HEK293 (cell line): ENCODE results near the gene PCDH9.

Experiments
- CTCF ChIA-PET: fragments of 350-600 bp; formaldehyde crosslinking; extraction: SDS; loops from one replicate; lab custom pipeline; 2021; ENCODE audit warnings: antibody characterized with exemption; lab: Yijun Ruan, JAX
- POLR2A ChIA-PET: fragments of 300-600 bp; formaldehyde crosslinking; extraction: SDS; loops from one replicate; lab custom pipeline; 2020; ENCODE audit warnings: antibody characterized with exemption, inconsistent platforms; lab: Yijun Ruan, JAX
- H3K27ac ChIP-seq: fragments of 200-500 bp; sonication (Bioruptor generic); 2 replicates; pipeline ENCODE4 v1.5.1; 2014; ENCODE audit warnings: low read depth, low read length, control low read depth, inconsistent platforms; ENCODE audit errors: extremely low read depth
- H3K36me3 ChIP-seq, 2 experiments: fragments of 200-500 bp in 1 of 2; sonication (Bioruptor generic) in 1 of 2; 1 replicate in 1 of 2; 2 replicates in 1 of 2; pipeline ENCODE4 v1.5.1; 2014 to 2017; ENCODE audit warnings: inconsistent platforms in 2 of 2, low read length in 2 of 2; ENCODE audit not compliant: control insufficient read depth in 2 of 2, insufficient read depth in 1 of 2
- H3K4me1 ChIP-seq: fragments of 200-500 bp; sonication (Bioruptor generic); 2 replicates; pipeline ENCODE4 v1.5.1; 2014; ENCODE audit warnings: mild to moderate bottlenecking, low read length, inconsistent platforms; ENCODE audit not compliant: control insufficient read depth, insufficient read depth
- H3K4me3 ChIP-seq: 2 replicates; pipeline ENCODE4 v1.5.1; 2011; ENCODE audit warnings: low read depth, mild to moderate bottlenecking, control low read depth, low read length, moderate library complexity
- H3K9me3 ChIP-seq: fragments of 200-500 bp; sonication (Bioruptor generic); 2 replicates; pipeline ENCODE4 v1.5.1; 2014; ENCODE audit warnings: low read depth, low read length, inconsistent platforms; ENCODE audit not compliant: control insufficient read depth, insufficient read depth
- ELK4 ChIP-seq: IDR thresholded peaks from 2 replicates; pipeline ENCODE4 v1.6.1; 2011; ENCODE audit warnings: mild to moderate bottlenecking, low read depth, low read length, borderline replicate concordance
- PATZ1 ChIP-seq: fragments of 450-650 bp; formaldehyde crosslinking; IDR thresholded peaks from 2 replicates; pipeline ENCODE4 v1.5.1; 2016; ENCODE audit warnings: missing biosample characterization, missing genetic modification characterization
- PRDM10 ChIP-seq: fragments of 450-650 bp; formaldehyde crosslinking; IDR thresholded peaks from 2 replicates; pipeline ENCODE4 v1.5.1; 2016; ENCODE audit warnings: missing biosample characterization, missing genetic modification characterization
- TRIM28 ChIP-seq: IDR thresholded peaks from 2 replicates; pipeline ENCODE4 v1.6.1; 2011; ENCODE audit warnings: low read length, control low read depth, borderline replicate concordance
- WT1 ChIP-seq: fragments of 450-650 bp; formaldehyde crosslinking; IDR thresholded peaks from 2 replicates; pipeline ENCODE4 v1.5.1; 2016; ENCODE audit warnings: missing biosample characterization, missing genetic modification characterization
- ZBTB10 ChIP-seq: fragments of 450-650 bp; formaldehyde crosslinking; IDR thresholded peaks from 2 replicates; pipeline ENCODE4 v1.5.1; 2016; ENCODE audit warnings: missing biosample characterization, missing genetic modification characterization
- ZBTB17 ChIP-seq: fragments of 450-650 bp; formaldehyde crosslinking; IDR thresholded peaks from 2 replicates; pipeline ENCODE4 v1.5.1; 2016; ENCODE audit warnings: missing biosample characterization, missing genetic modification characterization
- ZBTB26 ChIP-seq: fragments of 450-650 bp; formaldehyde crosslinking; optimal IDR thresholded peaks from 2 replicates; pipeline ENCODE3; 2016; ENCODE audit warnings: missing biosample characterization, mild to moderate bottlenecking, missing genetic modification characterization
- ZBTB48 ChIP-seq: fragments of 450-650 bp; formaldehyde crosslinking; IDR thresholded peaks from 2 replicates; pipeline ENCODE4 v1.5.1; 2016; ENCODE audit warnings: missing biosample characterization, missing genetic modification characterization
- ZFHX2 ChIP-seq: fragments of 450-650 bp; formaldehyde crosslinking; conservative IDR thresholded peaks from 2 replicates; pipeline ENCODE4 v1.5.1; 2016; ENCODE audit warnings: missing biosample characterization, missing genetic modification characterization
- ZFP69B ChIP-seq: fragments of 450-650 bp; formaldehyde crosslinking; IDR thresholded peaks from 2 replicates; pipeline ENCODE4 v1.5.1; 2016; ENCODE audit warnings: missing biosample characterization, missing genetic modification characterization
- ZIC2 ChIP-seq: fragments of 450-650 bp; formaldehyde crosslinking; IDR thresholded peaks from 2 replicates; pipeline ENCODE4 v1.5.1; 2016; ENCODE audit warnings: missing biosample characterization, missing genetic modification characterization
- ZNF248 ChIP-seq: fragments of 450-650 bp; formaldehyde crosslinking; IDR thresholded peaks from 2 replicates; pipeline ENCODE4 v1.5.1; 2017; ENCODE audit warnings: missing biosample characterization, missing genetic modification characterization
- ZNF292 ChIP-seq: fragments of 450-650 bp; formaldehyde crosslinking; IDR thresholded peaks from 2 replicates; pipeline ENCODE4 v1.5.1; 2016; ENCODE audit warnings: low read depth, missing biosample characterization, missing genetic modification characterization, borderline replicate concordance
- ZNF354C ChIP-seq: fragments of 450-650 bp; formaldehyde crosslinking; IDR thresholded peaks from 2 replicates; pipeline ENCODE4 v1.5.1; 2016; ENCODE audit warnings: missing biosample characterization, missing genetic modification characterization, low read depth, borderline replicate concordance
- ZNF530 ChIP-seq: fragments of 450-650 bp; formaldehyde crosslinking; IDR thresholded peaks from 2 replicates; pipeline ENCODE4 v1.5.1; 2016; ENCODE audit warnings: low read depth, missing biosample characterization, missing genetic modification characterization
- ZNF585B ChIP-seq: fragments of 450-650 bp; formaldehyde crosslinking; IDR thresholded peaks from 2 replicates; pipeline ENCODE4 v1.5.1; 2016; ENCODE audit warnings: missing biosample characterization, missing genetic modification characterization
- ZNF596 ChIP-seq: fragments of 450-650 bp; IDR thresholded peaks from 2 replicates; pipeline ENCODE4 v1.5.0; 2018; ENCODE audit warnings: missing biosample characterization, mild to moderate bottlenecking, missing genetic modification characterization, moderate library complexity
- ZNF623 ChIP-seq: fragments of 450-650 bp; formaldehyde crosslinking; IDR thresholded peaks from 2 replicates; pipeline ENCODE4 v1.5.1; 2016; ENCODE audit warnings: missing biosample characterization, missing genetic modification characterization
- ZNF658 ChIP-seq: fragments of 450-650 bp; formaldehyde crosslinking; IDR thresholded peaks from 2 replicates; pipeline ENCODE4; 2016; ENCODE audit warnings: missing biosample characterization, missing genetic modification characterization
- ZNF747 ChIP-seq: fragments of 450-650 bp; formaldehyde crosslinking; IDR thresholded peaks from 2 replicates; pipeline ENCODE4 v1.5.1; 2016; ENCODE audit warnings: missing biosample characterization, missing genetic modification characterization
- ZNF792 ChIP-seq: fragments of 450-650 bp; formaldehyde crosslinking; IDR thresholded peaks from 2 replicates; pipeline ENCODE4 v1.5.1; 2016; ENCODE audit warnings: missing biosample characterization, missing genetic modification characterization
- ZSCAN23 ChIP-seq: fragments of 450-650 bp; formaldehyde crosslinking; IDR thresholded peaks from 2 replicates; pipeline ENCODE4 v1.5.1; 2016; ENCODE audit warnings: missing biosample characterization, missing genetic modification characterization

Gene PCDH9

GRCh38 chr13:67080351-67080750, 149.8 kb downstream of the PCDH9 start:
- TF ChIP-seq ZNF747 (tag by site-specific recombination), result no peak
- no peak for TF ChIP-seq TRIM28
- TF ChIP-seq ZNF585B (tag by site-specific recombination), result no peak
- no peak for TF ChIP-seq ZNF658
- no peak for TF ChIP-seq PRDM10 (tag by site-specific recombination)
- no peak for TF ChIP-seq ZNF792 (tag by site-specific recombination)
- no peak for TF ChIP-seq ZBTB48
- TF ChIP-seq ZNF596 (tag by site-specific recombination), result no peak
- no peak for TF ChIP-seq ZFP69B (tag by site-specific recombination)
- Histone ChIP-seq H3K36me3 (no peaks in the 10 kb centered on the region), H3K9me3 (no peaks in the 10 kb centered on the region), H3K4me1 (no peaks in the 10 kb centered on the region), H3K4me3 (no peak overlapping the region), H3K27ac (no peak overlapping the region)
- CTCF ChIA-PET, result no interaction called here
- POLR2A ChIA-PET, result no interaction called here

- Histone ChIP-seq H3K4me3 (no peak overlapping the region), H3K9me3 (no peaks in the 10 kb centered on the region), H3K36me3 (no peaks in the 10 kb centered on the region), H3K27ac (no peak overlapping the region), H3K4me1 (no peaks in the 10 kb centered on the region)
- POLR2A ChIA-PET, result no interaction called here
- TF ChIP-seq TRIM28 (no peak), ZBTB10 (tag by site-specific recombination) (no peak), WT1 (no peak), PATZ1 (tag by site-specific recombination) (no peak), ZNF248 (no peak), ZNF354C (no peak), ZNF623 (tag by site-specific recombination) (no peak)
- CTCF ChIA-PET, result interaction anchor here (0.8 to 1.3 kb wide), 2 partner anchors 146 to 189 kb away, joined by 3 read pairs; no protein-coding TSS in a partner anchor
These were observed 152.1 kb downstream of the PCDH9 start for GRCh38 chr13:67078062-67078461.

GRCh38 chr13:67077132-67077531, 153.0 kb downstream of the PCDH9 start:
- Histone ChIP-seq H3K4me1 (no peaks in the 10 kb centered on the region), H3K36me3 (no peaks in the 10 kb centered on the region), H3K9me3 (no peaks in the 10 kb centered on the region), H3K27ac (no peak overlapping the region), H3K4me3 (no peak overlapping the region)
- ChIA-PET POLR2A (no interaction called here), CTCF (no interaction called here)
- no peak for TF ChIP-seq ZSCAN23 (tag by site-specific recombination)
- TF ChIP-seq ZBTB17 (tag by site-specific recombination), result no peak
- no peak for TF ChIP-seq ZNF292 (tag by site-specific recombination)
- no peak for TF ChIP-seq ZFHX2
- TF ChIP-seq ZBTB26 (tag by site-specific recombination), result no peak
- TF ChIP-seq ELK4, result no peak
- no peak for TF ChIP-seq ZIC2
- no peak for TF ChIP-seq ZNF530 (tag by site-specific recombination)
